Lower leg skin (tissue), 3 donors: Measurements from ENCODE around the gene KRT16.

Experiments used
- CTCF ChIP-seq, 3 donors: fragments of 450-650 bp; IDR thresholded peaks; one replicate each; pipeline ENCODE4 v1.5.1; 2016; ENCODE audit warnings: antibody characterized with exemption in 3 of 3, mild to moderate bottlenecking in 3 of 3, moderate library complexity in 2 of 3
- POLR2A ChIP-seq, 2 donors: fragments of 450-650 bp; IDR thresholded peaks; one replicate each; pipeline ENCODE4 v1.6.1; 2016 to 2017; ENCODE audit warnings: antibody characterized with exemption in 2 of 2, mild to moderate bottlenecking in 1 of 2, moderate library complexity in 1 of 2

- no peak for TF ChIP-seq CTCF (IDR thresholded peaks at IDR 0.05)
- no peak for TF ChIP-seq POLR2A (IDR thresholded peaks at IDR 0.05)
These were observed 18.1 kb downstream of the KRT16 start for GRCh38 chr17:41594363-41594915.
